Stomach (tissue), 4 donors: ENCODE measurements around the gene LAGE3.

Source experiments
- POLR2AphosphoS5 ChIP-seq, 3 donors: sonication (generic); formaldehyde crosslinking; IDR thresholded peaks; one replicate each; pipeline ENCODE4 v1.6.1; 2016; ENCODE audit warnings: antibody characterized with exemption in 3 of 3
- TF ChIP-seq, protein P1 (sequence below), 7 experiments: fragments of 450-650 bp in 4 of 7; fragments of 200-600 bp in 3 of 7; sonication (generic) in 3 of 7; IDR thresholded peaks; one replicate each; pipeline ENCODE4 v1.5.1; 2016 to 2019; ENCODE audit warnings: antibody characterized with exemption in 7 of 7, control low read depth in 2 of 7, mild to moderate bottlenecking in 1 of 7

DNA sequence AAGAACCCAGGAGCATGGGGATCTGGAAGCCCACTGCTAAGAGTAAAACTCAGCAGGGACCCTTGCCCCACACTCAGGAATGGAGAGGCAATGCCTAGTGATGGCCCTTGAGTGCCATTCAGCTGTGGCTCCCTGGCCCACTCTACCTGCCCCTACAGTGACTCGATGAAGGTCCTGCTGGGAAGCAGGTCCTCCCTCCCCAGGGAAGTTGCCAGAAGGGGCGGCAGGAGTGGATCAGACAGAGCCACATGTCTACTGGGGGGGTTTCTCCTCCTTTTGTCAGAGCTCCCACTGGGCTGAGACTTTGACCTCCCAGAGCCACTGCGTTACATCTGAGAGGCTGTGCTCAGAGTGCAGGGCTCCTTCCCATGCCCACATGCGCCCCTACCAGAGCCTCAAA, 10.1 kb upstream of the LAGE3 start:
- TF ChIP-seq, protein P1, sequence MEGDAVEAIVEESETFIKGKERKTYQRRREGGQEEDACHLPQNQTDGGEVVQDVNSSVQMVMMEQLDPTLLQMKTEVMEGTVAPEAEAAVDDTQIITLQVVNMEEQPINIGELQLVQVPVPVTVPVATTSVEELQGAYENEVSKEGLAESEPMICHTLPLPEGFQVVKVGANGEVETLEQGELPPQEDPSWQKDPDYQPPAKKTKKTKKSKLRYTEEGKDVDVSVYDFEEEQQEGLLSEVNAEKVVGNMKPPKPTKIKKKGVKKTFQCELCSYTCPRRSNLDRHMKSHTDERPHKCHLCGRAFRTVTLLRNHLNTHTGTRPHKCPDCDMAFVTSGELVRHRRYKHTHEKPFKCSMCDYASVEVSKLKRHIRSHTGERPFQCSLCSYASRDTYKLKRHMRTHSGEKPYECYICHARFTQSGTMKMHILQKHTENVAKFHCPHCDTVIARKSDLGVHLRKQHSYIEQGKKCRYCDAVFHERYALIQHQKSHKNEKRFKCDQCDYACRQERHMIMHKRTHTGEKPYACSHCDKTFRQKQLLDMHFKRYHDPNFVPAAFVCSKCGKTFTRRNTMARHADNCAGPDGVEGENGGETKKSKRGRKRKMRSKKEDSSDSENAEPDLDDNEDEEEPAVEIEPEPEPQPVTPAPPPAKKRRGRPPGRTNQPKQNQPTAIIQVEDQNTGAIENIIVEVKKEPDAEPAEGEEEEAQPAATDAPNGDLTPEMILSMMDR (IDR thresholded peaks at IDR 0.05) = no peak
- no peak for TF ChIP-seq POLR2AphosphoS5 (IDR thresholded peaks at IDR 0.05)
